Ureter (tissue), 1 donor: Measurements from ENCODE around the gene DPYD. TPM values are rescaled to one million over a fixed set of nuclear protein-coding genes. Genes with fewer than 3 reads are reported as not detected.

ENCODE experiments used
- DNase-seq: peaks from one replicate; pipeline ENCODE4 v3.0.0-alpha.2; 2020; ENCODE audit warnings: low spot score
- total RNA-seq: library from RNA; stranded (reverse); gene quantifications from one replicate; pipeline ENCODE4 v1.2.4, GENCODE V29; 2023
- donor health status: DM: yes; HTN: yes; CAD: no.

The DPYD gene
- total RNA-seq, 1 donor from 2014 or later, result 31.2 TPM

- DNase-seq, result no peak
Measured at GRCh38 chr1:97610748-97611147, 310.1 kb downstream of the DPYD start.

DNA sequence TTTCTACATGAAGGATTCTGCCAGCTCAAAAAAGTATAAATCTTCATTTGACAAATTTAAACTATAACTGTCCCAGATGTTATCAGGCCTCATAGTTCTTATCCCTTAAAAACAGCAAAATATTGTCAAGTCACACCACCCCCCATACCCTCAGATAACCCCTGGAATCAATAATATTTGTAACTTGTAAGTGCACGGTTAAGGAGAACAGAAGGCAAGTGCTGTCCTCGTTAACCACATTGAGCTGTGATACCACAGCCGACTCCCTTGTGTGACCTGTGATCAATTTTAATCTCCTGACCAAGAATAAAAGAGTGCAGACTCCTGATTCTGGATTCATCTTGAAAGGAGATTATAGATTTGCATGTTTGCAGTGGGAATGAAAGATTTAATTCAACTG is 310.7 kb downstream of the DPYD start:
- no peak for DNase-seq

DNA sequence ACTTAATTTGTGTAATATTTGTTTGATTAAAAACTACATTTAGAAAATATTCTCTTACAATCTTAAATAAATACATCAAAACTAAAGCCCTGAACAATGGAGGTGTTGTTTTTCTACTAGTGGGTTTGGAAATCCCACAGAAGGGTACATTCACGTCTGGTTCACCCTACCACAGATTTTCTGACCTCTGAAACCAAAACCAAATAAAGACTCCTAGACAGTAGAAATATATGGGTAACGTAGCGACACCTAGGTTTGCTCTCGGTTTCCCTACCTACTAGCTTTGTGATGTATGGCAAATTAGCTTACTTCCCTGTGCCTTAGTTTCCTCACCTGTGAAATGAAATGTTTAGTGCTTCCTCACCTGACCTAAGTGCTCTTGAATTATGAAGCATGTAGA is 312.6 kb downstream of the DPYD start:
- DNase-seq, result no peak

DNA sequence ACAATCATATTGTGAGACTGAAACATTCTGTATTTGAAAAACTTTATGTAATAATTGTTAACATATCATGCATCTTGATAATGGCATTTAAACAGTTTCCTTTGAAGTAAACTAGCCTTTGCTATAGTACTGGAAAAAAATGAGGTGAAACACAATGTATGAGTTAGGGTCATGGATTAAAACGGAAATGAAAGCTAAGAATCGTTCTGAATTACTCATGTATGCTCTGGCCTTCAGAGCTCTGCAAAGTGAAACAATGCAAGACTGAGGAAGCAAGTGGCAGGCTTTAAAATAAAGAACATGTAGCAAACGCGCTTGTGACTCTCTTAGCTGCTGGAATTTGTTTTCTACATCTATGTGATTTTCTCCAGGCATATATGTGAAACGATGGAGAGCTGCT is 317.1 kb downstream of the DPYD start:
- no peak for DNase-seq

- no peak for DNase-seq
Measured at GRCh38 chr1:97603218-97603617, 317.6 kb downstream of the DPYD start.

GRCh38 chr1:97599447-97599846 is 321.4 kb downstream of the DPYD start:
- no peak for DNase-seq

- DNase-seq, result no peak
Measured at GRCh38 chr1:97593192-97593591, 327.6 kb downstream of the DPYD start.

DNA sequence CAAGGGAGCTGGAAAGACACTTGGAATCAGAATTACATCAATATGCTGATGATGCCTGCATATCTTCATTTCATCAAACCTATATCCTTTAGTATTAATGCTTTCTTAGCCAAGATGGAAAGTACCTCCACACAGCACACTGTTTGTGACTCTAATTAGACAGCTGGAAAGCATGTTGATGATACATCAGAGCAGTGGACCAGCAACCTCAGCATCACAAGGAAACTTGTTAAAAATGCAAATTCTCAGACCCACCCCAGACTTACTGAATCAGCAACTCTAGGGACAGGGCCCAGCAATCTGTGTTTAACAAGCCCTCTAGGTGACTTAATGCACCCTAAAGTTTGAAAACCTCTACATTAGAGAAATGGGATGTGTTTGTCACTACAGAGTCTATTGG is 332.1 kb downstream of the DPYD start:
- DNase-seq, result no peak

- DNase-seq, result no peak
Measured at GRCh38 chr1:97581614-97582051, 339.2 kb downstream of the DPYD start.

DNA sequence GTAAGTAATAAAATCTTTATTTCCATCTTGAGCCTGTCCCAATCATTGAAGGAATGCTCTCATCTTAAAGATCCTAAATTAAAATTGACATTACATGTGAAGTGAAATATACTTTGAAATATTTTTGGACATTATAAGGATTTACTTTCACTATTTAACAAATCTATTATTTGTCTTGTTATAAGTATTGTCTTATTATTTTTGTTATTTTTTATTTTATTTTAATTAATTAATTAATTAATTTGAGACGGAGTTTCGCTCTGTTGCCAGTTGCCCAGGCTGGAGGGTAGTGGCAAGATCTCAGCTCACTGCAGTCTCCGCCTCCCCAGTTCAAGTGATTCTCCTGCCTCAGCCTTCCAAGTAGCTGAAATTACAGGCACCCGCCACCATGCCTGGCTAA is 343.2 kb downstream of the DPYD start:
- no peak for DNase-seq

DNA sequence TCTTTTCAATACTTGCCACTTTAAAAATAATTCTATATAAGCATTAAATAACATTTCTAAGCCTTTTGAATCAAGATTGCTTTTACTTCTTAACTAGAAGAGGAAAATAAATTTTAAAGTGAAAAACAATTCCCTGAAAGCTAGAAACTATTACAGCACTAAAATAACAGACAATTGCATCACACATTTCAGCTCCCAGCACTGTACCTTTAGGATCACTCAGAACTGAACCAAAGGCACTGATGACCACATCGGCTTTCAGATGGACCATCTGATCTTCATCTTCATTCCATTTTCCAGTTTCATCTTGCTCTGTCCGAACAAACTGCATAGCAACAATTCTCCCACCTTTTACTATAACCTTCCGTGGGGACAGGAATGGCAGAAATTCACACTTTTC is 347.3 kb downstream of the DPYD start:
- DNase-seq, result no peak

GRCh38 chr1:97572561-97572960 is 348.3 kb downstream of the DPYD start:
- no peak for DNase-seq

DNA sequence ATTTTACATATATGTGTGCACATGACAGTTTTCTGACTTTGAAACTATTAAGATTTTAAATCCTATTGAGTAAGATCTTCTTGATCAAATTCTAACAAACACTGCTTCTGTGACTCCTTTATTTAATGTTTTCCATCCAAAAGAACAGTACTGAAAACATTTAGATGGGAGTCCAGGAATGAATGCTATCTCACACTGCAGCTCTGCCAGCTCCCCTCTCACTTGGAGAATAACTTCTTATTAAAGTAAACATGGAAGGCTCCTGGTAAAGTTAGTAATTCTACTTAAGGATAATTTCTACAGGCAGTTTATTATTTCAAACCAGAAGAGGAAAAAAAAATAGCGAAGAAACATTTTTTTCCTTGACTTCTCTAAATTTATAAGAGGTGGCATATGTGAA is 349.1 kb downstream of the DPYD start:
- DNase-seq, result no peak

- no peak for DNase-seq
Measured at GRCh38 chr1:97570691-97571090, 350.1 kb downstream of the DPYD start.

DNA sequence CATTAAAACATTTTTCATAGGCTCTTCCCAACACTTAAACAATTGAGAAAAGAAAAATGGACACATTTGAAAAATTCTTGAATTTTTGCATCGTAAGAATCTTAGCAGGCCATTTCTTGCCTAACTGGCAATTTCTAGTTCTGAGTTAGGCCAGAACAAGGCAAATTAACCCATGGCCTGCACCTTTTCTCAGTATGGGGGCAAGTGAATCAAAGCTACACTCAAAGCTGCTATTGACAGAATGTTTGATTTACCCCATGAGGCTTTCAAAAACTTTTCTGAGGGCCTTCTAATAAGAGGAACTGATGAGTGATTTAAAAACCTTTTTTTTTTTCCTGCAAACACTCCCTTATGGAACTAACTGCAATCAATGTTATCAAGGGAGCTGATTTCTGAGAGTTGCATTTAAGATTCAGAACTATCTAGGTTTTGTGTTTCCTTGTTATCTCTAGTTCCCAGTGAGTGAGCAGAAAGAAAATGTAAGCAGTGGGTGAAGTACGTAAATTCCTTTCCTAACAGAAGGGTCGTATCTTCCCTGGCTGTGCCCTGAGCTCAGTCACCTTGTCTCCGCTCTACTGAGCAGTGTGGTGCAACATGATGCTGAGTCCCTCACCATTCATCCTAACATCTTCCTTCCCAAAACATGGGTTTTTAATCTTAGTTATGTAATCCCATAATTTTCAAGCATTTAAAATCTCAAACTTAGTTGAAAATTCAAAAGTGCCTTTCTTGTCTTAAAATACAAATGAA is 353.7 kb downstream of the DPYD start:
- no peak for DNase-seq

DNA sequence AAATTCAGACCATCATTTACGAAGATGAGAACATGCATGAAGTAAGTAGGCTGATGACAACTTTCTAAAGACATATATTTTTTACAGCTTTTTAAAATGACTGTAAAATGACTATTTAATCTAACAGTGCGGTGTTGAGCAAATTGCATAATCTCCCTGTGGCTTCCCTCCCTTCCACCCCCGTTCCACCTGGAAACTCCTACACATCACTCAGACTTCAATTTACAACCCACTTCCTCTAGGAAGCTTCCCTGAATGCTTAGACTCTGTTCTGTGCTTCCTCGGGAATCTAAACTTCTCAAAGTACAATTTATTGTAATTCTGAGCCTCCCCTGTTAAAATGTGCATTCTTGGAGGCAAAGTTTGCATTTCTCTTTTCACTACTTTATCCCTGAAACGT is 354.9 kb downstream of the DPYD start:
- no peak for DNase-seq

- DNase-seq, result no peak
Measured at GRCh38 chr1:97563926-97564325, 356.9 kb downstream of the DPYD start.

DNA sequence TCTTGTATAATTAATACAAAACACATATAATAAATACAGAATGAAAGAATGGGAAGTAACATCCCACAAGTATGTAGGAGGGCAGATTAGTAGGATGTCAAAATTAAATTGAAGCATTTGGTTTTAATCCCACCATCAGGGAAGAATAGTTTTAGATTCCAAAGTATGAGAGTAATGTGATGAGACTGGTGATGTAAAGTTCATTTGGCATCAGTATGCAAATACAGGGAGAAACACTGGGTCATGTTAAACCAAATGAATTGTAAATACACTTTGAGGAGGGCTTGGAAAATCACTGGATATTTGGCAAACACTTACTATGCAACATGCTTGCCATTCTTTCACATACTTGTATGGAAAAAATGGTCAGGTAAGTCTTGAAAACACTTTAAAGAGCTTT is 358.8 kb downstream of the DPYD start:
- DNase-seq, result no peak

GRCh38 chr1:97560714-97561113 is 360.1 kb downstream of the DPYD start:
- no peak for DNase-seq

GRCh38 chr1:97553971-97554370 is 366.9 kb downstream of the DPYD start:
- DNase-seq, result no peak

- DNase-seq, result no peak
Measured at GRCh38 chr1:97551113-97551512, 369.7 kb downstream of the DPYD start.

GRCh38 chr1:97545446-97545845 is 375.4 kb downstream of the DPYD start:
- DNase-seq, result no peak

GRCh38 chr1:97540346-97540888 is 380.4 kb downstream of the DPYD start:
- no peak for DNase-seq

DNA sequence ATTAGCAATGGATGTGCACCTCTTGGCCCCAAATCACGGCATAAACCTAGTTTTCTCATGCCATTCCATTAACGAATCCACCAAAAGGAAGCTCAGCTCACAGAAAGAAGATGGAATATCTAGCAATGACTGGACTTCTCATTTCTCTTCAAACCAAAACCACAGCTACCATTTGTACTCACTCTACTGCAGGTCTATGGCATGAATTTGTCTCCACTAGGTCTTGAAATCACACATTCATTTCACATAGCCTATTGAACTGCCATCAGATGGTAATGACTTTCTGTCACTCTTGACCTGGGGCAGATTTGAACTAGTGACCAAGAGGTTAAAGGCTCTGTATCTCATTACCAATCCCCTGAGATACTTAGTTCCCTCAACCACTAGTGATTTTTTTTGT is 382.7 kb downstream of the DPYD start:
- DNase-seq, result no peak
